Measurements from ENCODE around the gene PARP9.

Gene PARP9

GRCh38 chr3:122564155-122564912 lies at the start of gene PARP9, which contains the start of gene DTX3L:
Gene PARP9, minus strand, starts transcription at chr3:122564300. Its CDS starts 4,680 bp downstream, at chr3:122559620.
Gene DTX3L, plus strand, starts transcription at chr3:122564338. Its CDS starts 89 bp downstream, at chr3:122564427.
- peak; percentile 26 for DNase-seq (ENCODE audit: low read depth)

- no peak for DNase-seq (ENCODE audit: low read depth)
Measured at GRCh38 chr3:122612696-122613095, 48.6 kb upstream of the PARP9 start.

- DNase-seq (ENCODE audit: low read depth): peak; percentile 48
Measured at GRCh38 chr3:122609798-122610559, 45.9 kb upstream of the PARP9 start.

- DNase-seq (ENCODE audit: low read depth): no peak
Measured at GRCh38 chr3:122608916-122609315, 44.8 kb upstream of the PARP9 start.

GRCh38 chr3:122606330-122606729 lies 42.2 kb upstream of the PARP9 start:
- no peak for DNase-seq (ENCODE audit: low read depth)

- no peak for DNase-seq (ENCODE audit: low read depth)
Measured at GRCh38 chr3:122603056-122603455, 39.0 kb upstream of the PARP9 start.

GRCh38 chr3:122602011-122602710 lies 38.1 kb upstream of the PARP9 start:
- no peak for DNase-seq (ENCODE audit: low read depth)

GRCh38 chr3:122598556-122598955 lies 34.5 kb upstream of the PARP9 start:
- DNase-seq (ENCODE audit: low read depth): no peak

GRCh38 chr3:122598151-122598550 lies 34.1 kb upstream of the PARP9 start:
- DNase-seq (ENCODE audit: low read depth): no peak

- DNase-seq (ENCODE audit: low read depth): no peak
Measured at GRCh38 chr3:122594025-122594424, 29.9 kb upstream of the PARP9 start.

GRCh38 chr3:122590610-122591009 lies 26.5 kb upstream of the PARP9 start:
- no peak for DNase-seq (ENCODE audit: low read depth)

- no peak for DNase-seq (ENCODE audit: low read depth)
Measured at GRCh38 chr3:122589297-122589696, 25.2 kb upstream of the PARP9 start.

- no peak for DNase-seq (ENCODE audit: low read depth)
Measured at GRCh38 chr3:122587572-122587971, 23.5 kb upstream of the PARP9 start.

- no peak for DNase-seq (ENCODE audit: low read depth)
Measured at GRCh38 chr3:122586773-122587485, 22.8 kb upstream of the PARP9 start.

GRCh38 chr3:122586098-122586497 lies 22.0 kb upstream of the PARP9 start:
- DNase-seq (ENCODE audit: low read depth): no peak

- no peak for DNase-seq (ENCODE audit: low read depth)
Measured at GRCh38 chr3:122582390-122582789, 18.3 kb upstream of the PARP9 start.

- DNase-seq (ENCODE audit: low read depth): no peak
Measured at GRCh38 chr3:122581622-122582021, 17.5 kb upstream of the PARP9 start.

GRCh38 chr3:122580470-122580869 lies 16.4 kb upstream of the PARP9 start:
- no peak for DNase-seq (ENCODE audit: low read depth)

GRCh38 chr3:122578069-122578740 lies 14.1 kb upstream of the PARP9 start:
- no peak for DNase-seq (ENCODE audit: low read depth)

- DNase-seq (ENCODE audit: low read depth): no peak
Measured at GRCh38 chr3:122577409-122578031, 13.4 kb upstream of the PARP9 start, which contains the start of gene PARP15. Gene PARP15, plus strand, starts transcription at chr3:122577650. Its CDS starts 18 bp downstream, at chr3:122577668.
